GM10266 (cell line): ENCODE measurements around the gene UBE3C.
A peak's percentile ranks its signal among the peaks of the same experiment; 100 is the strongest.
"Not testable (repeated sequence)": the region's sequence is repeated elsewhere in the genome, so short reads cannot be mapped to it uniquely, and the experiment has no call there.

Experiments
- DNase-seq: peaks from one replicate; pipeline ENCODE4 v3.0.0; 2012; ENCODE audit errors: extremely low spot score
- CTCF ChIP-seq: IDR thresholded peaks from 2 replicates; pipeline ENCODE4 v1.5.1; 2012; ENCODE audit warnings: mild to moderate bottlenecking, low read depth; ENCODE audit not compliant: control insufficient read depth, insufficient read depth; ENCODE audit errors: missing control alignments

UBE3C gene

GRCh38 chr7:157272351-157273207 lies 133.9 kb downstream of the UBE3C start:
- TF ChIP-seq CTCF, result no peak
- DNase-seq, result no peak

GRCh38 chr7:157273208-157274093 lies 134.7 kb downstream of the UBE3C start:
- peak; percentile 99 for TF ChIP-seq CTCF
- peak; percentile 89 for DNase-seq

- DNase-seq, result not testable (repeated sequence)
Observed at GRCh38 chr7:157274094-157274634, 135.4 kb downstream of the UBE3C start.

GRCh38 chr7:157274991-157275427 lies 136.3 kb downstream of the UBE3C start:
- TF ChIP-seq CTCF, result no peak
- DNase-seq, result no peak

- DNase-seq, result no peak
- TF ChIP-seq CTCF, result no peak
Observed at GRCh38 chr7:157276091-157276561, 137.4 kb downstream of the UBE3C start.

- no peak for TF ChIP-seq CTCF
Observed at GRCh38 chr7:157276731-157277562, 138.2 kb downstream of the UBE3C start.

GRCh38 chr7:157277568-157277967 lies 138.8 kb downstream of the UBE3C start:
- not testable (repeated sequence) for DNase-seq

More at GRCh38 chr7:157276731-157277562, 138.2 kb downstream of the UBE3C start:
- no peak for DNase-seq
